NCI-H1694 treated with DMSO at 0.1 percent for 48 hours (cell line): ENCODE data around the gene HNRNPH1.
"Not testable (repeated sequence)": the region's sequence is repeated elsewhere in the genome, so short reads cannot be mapped to it uniquely, and the experiment has no call there.

Experiments used
- DNase-seq: peaks from one replicate; lab custom pipeline; 2025; lab: John Stamatoyannopoulos, UW

The HNRNPH1 gene

DNA sequence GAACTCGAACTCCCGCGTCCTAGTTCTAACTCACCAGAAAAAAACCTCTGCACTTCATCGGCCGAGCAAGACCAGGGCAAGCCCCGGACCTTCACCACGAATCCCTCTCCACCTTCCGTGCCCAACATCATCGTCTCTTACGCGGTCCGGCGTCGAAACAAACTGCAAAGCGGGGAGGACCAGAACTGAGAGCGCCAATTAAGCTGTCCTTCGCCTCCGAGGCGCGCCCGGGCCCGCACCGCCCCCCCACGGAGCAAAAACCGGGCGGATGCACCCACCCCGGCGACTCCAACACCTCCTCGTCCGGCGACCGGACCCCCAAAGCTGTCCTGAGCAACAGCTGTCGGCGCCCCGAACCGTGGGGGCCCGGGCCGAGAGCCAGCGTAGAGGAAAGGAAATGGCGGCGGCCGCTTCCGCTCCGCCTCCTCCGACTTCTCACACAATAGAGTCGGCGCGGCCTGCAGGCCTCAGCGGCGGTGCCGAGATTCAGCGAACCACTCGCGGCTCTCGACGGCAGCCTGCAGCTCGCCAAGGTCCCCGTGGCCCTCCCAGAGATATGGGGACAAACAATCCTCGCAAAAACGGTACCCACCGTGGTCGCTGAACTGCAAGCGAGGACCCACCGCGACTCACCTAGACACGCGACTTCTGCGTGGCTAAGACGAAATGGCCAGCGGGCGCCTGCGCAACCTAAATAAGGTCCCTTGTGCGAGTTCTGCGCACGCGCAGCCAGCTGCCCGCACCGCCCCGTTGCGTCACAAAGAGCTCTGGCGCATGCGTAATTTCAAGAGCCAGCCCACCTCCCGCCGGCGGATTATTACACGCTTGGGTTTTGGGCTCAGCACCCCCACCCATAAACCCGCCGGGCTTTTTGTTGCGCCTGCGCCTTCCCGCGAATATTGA, at the start of gene HNRNPH1:
Gene HNRNPH1, minus strand, starts transcription at position 669 of the 903 bp plus-strand sequence. Its CDS starts 538 bp downstream, at position 131.
- peak; percentile 97 for DNase-seq

DNA sequence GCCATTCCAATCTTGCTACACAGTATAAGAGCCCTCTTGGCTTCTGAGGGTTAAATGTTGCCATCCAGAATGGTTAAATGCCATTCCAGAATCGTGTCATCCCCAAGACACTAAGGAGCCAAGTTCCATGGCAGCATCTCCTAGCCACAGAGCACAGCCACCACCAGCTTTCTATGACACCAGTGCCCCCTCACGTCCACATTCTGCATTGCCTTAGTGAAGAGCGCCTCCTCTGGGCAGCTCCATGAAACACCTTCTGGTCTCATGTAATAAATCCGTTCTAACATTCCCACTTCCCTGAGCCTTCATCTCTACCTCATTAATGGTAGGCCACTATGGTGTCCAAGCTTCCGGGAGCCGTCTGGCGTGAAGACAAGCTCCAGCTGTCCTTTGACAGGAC, 44.9 kb upstream of the HNRNPH1 start:
- DNase-seq: peak; percentile 15

DNA sequence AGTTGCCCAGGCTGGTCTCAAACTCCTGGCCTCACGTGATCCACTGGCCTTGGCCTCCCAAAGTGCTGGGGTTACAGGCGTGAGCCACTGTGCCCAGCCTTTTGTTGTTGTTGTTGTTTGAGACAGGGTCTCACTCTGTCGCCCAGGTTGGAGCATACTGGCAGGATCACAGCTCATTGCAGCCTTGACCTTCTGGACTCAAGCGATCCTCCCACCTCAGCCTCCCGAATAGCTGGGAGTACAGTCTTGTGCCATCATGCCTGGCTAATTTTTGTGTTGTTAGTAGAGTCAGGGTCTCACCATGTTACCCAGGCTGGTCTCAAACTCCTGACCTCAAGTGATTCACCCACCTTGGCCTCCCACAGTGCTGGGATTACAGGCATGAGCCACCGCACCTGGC, 38.2 kb upstream of the HNRNPH1 start:
- not testable (repeated sequence) for DNase-seq

- DNase-seq: not testable (repeated sequence)
Observed at GRCh38 chr5:179658179-179658856, 34.8 kb upstream of the HNRNPH1 start.

DNA sequence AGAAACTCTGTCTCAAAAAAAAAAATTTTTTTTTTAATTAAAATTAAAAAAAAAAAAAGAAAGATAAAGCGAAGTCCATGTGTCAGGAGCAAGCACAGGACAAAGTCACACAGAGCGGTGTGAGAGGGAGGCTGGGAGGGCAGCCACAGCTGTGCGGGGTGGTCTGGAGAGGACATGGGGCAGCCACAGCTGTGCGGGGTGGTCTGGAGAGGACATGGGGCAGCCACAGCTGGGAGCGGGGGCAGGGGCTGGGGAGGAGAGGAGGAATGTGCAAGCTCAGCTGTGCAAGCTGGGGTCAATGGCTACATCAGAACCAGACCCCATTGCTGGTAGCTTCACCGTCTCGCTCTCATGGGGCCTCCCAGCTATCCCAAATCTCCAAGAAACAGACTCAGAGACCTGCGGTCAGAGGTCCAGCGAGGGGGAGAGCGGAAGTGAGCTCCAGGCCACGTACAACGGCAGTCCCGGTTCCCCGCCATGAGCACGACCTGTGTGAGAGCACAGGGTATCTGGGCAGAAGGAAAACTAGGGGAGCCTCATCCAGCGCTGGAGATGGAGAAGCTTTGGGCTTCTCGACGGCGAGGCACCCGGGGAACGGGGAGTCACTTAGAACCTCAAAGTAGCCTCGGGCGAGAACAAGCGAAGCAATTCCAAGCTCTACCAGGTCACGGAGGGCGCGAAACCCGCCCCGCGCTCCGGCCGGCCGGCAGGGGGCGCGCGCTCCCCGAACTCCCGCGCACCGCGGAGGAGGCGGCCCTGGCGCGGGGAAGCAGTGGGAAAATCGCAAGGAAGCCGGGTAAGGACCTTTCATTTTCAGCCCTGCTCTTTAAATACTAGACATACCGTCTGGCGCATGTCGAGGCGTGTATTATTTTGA, 34.1 kb upstream of the HNRNPH1 start:
- DNase-seq: not testable (repeated sequence)

DNA sequence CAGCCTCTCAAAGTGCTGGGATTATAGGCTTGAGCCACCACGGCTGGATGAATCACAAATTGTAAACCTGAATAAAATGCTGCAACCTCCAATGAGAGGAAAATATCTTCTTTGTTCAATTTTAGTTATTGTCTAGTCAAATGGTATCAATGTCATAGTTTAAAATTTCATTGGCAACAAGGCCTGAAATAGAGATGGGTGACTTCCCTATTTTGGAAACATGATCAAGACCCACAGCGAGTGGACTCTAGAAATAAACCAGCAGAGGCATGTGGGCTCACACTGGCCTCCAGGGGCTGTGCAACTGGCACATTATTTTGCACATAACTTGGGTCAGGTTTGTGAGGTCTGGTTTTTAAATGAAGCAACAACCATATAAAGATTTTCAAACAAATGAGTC, 29.7 kb upstream of the HNRNPH1 start:
- not testable (repeated sequence) for DNase-seq

DNA sequence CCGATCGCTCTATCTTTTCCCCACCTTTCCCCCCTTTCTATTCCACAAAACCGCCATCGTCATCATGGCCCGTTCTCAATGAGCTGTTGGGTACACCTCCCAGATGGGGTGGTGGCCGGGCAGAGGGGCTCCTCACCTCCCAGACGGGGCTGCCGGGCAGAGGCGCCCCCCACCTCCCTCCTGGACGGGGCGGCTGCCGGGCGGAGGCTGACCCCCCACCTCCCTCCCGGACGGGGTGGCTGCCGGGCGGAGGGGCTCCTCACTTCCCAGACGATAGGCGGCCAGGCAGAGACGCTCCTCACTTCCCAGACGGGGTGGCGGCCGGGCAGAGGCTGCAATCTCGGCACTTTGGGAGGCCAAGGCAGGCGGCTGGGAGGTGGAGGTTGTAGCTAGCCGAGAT, 26.8 kb upstream of the HNRNPH1 start:
- not testable (repeated sequence) for DNase-seq

DNA sequence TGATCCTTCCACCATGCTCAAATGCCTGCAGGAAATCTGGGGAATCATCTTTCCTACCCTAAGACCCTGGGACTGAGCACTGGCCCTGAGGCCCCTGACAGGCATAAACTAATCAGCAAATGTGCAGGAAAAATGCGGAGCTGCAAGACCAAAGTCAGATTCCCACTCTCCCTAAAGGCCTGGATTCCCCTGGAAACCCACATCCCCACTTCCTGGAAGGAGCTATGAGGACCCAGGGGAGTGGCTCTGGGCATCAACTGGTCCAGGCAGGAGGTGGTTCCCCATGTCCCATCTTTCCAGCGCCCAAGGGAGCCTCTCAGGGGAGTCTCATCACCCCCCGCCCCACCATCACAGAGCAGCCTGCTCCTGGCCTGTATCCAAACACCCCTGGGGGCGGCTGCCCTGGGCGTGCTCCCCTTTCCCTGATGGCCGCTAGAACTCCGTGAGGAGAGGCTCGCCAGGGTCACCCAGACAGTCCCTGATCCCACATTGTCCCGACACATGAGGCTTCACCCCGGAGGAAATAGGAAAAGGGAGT, 25.8 kb upstream of the HNRNPH1 start:
- not testable (repeated sequence) for DNase-seq

DNA sequence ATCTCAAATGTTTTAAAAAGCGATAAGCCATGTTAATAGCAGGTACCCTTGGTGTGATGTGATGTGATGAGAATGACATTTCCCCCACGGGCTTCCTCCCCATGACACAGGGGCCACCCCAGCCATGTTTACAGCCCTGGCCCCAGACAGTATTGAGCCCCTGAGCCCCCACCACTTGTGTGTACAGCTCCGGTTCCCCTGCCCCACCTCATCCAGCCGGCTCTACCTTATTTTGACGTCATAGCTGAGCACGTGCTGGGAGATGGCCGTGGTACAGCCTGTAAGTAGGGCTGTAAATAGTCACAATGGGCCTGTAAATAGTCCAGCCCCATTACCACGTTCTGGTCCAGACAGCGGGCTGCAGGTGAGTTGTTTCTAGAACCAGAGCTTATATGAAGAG, 24.9 kb upstream of the HNRNPH1 start:
- no peak for DNase-seq

DNA sequence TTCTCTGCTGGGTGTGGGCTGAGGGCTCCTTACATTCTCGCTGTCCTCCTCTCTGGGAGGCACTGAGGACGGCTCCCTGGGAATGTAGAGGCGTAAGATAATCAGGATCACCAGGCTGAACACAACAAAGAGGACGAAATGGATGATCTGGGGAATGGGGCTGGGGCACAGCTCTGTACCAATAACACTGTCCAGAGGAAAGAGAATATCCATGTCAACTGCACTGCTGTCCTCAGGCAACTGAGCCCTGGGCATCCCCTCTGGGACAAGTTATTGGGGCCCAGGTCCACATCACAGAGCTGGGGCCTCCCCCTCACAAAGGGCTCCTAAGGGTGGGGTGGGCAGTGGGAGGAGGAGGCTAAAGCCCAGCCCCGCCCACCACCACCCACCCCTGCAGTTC, 21.3 kb upstream of the HNRNPH1 start:
- DNase-seq: not testable (repeated sequence)

DNA sequence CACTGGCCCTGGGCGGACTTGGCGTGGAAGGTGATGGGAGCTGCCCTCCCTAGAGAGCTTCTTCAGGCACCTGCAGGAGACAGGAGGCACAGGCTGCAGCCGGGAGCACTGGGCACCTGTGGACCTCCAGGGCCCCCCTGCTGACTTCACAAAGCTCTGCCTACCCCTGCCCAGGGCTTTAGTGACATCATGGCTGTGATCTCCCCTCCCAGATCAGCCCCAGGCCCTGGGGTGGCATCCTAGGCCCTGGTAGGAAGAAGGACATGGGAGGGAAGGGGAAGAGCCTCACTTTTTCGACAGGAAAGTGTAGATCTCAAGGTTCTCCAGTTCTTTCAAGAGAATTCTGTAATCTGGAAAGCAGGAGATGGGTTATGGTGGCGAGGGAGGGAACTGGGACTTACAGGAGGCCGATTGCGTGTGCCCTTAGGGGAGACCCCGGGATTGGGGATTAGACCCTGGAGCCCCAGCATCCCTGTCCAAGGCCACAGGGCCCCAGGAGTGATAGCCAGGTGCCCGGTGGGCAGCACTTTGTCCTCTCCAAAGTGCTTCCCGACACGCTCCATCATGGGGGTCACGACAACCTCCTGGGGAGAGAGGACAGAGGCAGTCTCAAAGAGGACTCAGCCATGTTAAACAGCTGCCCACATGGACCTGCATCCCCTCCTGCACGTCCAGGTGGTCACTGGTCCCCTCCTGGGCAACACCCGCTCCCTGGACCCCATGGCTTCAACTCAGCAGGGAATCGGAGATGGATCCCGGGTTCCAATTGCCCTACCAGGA, 19.9 kb upstream of the HNRNPH1 start:
- DNase-seq: not testable (repeated sequence)

DNA sequence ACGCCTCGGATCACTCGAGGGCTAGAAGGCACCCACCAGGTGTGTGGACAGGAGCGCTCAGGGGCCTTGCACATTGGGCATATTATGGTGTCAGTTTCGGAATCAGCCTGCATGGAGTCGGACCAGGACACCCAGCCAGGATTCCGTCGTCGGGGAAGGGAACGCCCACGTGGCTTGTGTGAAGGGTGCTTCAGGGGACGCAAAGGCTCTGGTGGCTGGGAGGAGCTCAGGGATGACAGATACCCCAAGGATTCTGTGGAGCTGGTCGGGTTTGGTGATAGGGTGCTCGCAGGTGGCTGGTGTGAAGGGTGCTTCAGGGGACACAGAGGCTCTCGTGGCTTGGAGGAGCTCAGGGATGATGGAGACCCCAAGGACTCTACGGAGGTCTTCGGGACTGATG, 19.2 kb upstream of the HNRNPH1 start:
- DNase-seq: not testable (repeated sequence)

GRCh38 chr5:179641745-179642144, 18.3 kb upstream of the HNRNPH1 start:
- DNase-seq: not testable (repeated sequence)

DNA sequence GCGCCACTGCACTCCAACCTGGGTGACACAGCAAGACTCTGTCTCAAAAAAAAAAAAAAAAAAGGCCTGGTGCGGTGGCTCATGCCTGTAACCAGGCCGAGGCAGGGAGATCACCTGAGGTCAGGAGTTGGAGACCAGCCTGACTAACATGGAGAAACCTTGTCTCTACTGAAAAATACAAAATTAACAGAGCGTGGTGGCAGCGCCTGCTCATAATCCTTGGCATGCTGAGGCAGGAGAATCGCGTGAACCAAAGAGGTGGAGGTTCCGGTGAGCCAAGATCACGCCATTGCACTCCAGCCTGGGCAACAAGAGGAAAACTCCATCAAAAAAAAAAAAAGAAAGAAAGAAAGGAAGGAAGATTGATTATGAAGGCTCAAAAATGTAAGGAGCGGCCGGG, 15.8 kb upstream of the HNRNPH1 start:
- not testable (repeated sequence) for DNase-seq

DNA sequence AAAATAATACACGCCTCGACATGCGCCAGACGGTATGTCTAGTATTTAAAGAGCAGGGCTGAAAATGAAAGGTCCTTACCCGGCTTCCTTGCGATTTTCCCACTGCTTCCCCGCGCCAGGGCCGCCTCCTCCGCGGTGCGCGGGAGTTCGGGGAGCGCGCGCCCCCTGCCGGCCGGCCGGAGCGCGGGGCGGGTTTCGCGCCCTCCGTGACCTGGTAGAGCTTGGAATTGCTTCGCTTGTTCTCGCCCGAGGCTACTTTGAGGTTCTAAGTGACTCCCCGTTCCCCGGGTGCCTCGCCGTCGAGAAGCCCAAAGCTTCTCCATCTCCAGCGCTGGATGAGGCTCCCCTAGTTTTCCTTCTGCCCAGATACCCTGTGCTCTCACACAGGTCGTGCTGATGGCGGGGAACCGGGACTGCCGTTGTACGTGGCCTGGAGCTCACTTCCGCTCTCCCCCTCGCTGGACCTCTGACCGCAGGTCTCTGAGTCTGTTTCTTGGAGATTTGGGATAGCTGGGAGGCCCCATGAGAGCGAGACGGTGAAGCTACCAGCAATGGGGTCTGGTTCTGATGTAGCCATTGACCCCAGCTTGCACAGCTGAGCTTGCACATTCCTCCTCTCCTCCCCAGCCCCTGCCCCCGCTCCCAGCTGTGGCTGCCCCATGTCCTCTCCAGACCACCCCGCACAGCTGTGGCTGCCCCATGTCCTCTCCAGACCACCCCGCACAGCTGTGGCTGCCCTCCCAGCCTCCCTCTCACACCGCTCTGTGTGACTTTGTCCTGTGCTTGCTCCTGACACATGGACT, 11.1 kb upstream of the HNRNPH1 start:
- DNase-seq: not testable (repeated sequence)

DNA sequence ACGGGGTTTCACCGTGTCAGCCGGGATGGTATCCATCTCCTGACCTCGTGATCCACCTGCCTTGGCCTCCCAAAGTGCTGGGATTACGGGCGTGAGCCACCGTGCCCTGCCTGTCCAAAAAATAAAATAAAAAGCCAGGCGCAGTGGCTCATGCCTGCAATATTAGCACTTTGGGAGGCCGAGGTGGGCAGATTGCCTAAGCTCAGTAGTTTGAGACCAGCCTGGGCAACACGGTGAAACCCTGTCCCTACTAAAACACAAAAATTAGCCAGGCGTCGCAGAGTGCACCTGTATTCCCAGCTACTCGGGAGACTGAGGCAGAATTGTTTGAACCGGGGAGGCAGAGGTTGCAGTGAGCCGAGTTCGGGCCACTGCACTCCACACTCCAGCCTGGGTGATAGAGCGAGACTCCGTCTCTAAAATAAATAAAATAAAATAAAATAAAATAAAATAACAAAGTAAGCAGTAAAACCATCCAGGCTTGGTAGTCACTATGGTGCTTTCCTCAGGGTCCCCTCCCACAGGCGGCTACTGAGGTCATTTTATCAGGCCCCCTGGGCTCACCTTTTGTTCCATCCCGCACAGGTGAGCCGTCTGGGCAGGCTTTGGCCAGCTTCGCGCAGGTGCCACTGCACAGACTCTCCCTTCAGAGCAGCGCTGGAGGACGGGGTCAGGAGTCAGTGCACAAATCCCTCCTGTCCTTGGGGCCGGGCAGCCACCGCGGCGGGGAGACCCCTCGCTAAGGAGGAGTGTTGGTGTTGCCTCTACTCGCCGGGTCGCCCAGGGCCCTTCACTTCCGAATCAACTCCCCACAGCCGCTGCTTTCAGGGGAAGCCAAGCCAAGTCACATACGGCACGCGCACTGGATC, 10.3 kb upstream of the HNRNPH1 start:
- DNase-seq: not testable (repeated sequence)

DNA sequence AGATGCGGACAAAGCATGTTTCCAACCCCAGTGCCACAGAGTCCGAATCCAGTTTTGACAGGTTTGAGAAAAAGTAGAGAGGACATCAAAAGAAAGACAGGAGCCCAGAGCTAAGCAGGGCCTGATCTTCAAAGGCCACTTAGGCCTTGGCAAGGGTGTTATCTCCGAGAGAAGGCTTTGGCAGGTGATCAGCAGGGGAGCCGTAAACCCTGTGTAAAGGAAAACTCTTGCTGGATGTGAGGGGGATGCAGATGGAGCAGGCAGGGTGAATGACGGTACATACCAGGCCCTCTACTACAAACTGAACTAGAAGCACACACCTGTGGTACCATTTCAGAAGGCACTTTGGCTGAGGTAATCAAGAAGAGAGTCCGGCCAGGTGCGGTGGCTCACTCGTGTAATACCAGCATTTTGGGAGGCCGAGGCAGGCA, 1.4 kb upstream of the HNRNPH1 start:
- DNase-seq: no peak

GRCh38 chr5:179623906-179624741, 653 bp upstream of the HNRNPH1 start:
- no peak for DNase-seq
